ENCODE measurements around the gene SNAP25.

SNAP25 gene

GRCh38 chr20:10350188-10350842, 131.7 kb downstream of the SNAP25 start:
- no peak overlapping the region for H3K27ac ChIP-seq (ENCODE audit: low read length)
- H3K9me3 ChIP-seq (ENCODE audit: insufficient read depth, low read depth, low read length), result no peaks in the 10 kb centered on the region
- H3K9ac ChIP-seq (ENCODE audit: low read depth, low read length), result no peak overlapping the region
- H3K4me1 ChIP-seq (ENCODE audit: insufficient read depth, low read length), result peaks cover 27% of the 10 kb centered on the region
- H3K36me3 ChIP-seq (ENCODE audit: insufficient read depth, low read depth, low read length), result no peaks in the 10 kb centered on the region
- H3K27me3 ChIP-seq (ENCODE audit: insufficient read depth, low read length), result no peaks in the 10 kb centered on the region
- no peak overlapping the region for H3K4me3 ChIP-seq (ENCODE audit: low read length)

- Histone ChIP-seq H3K4me1 (ENCODE audit: insufficient read depth, low read length) (peaks cover 27% of the 10 kb centered on the region), H3K27me3 (ENCODE audit: insufficient read depth, low read length) (no peaks in the 10 kb centered on the region), H3K36me3 (ENCODE audit: insufficient read depth, low read depth, low read length) (no peaks in the 10 kb centered on the region), H3K9ac (ENCODE audit: low read depth, low read length) (peak overlapping the region; percentile 14; the same call in 1 of the 2 replicates), H3K4me3 (ENCODE audit: low read length) (peak overlapping the region; percentile 23; the same call in 1 of the 2 replicates), H3K27ac (ENCODE audit: low read length) (no peak overlapping the region), H3K9me3 (ENCODE audit: insufficient read depth, low read depth, low read length) (no peaks in the 10 kb centered on the region)
Observed at GRCh38 chr20:10352934-10353824, 134.5 kb downstream of the SNAP25 start.

GRCh38 chr20:10356628-10357027, 138.0 kb downstream of the SNAP25 start:
- Histone ChIP-seq H3K9ac (ENCODE audit: low read depth, low read length) (no peak overlapping the region), H3K36me3 (ENCODE audit: insufficient read depth, low read depth, low read length) (no peaks in the 10 kb centered on the region), H3K9me3 (ENCODE audit: insufficient read depth, low read depth, low read length) (no peaks in the 10 kb centered on the region), H3K4me1 (ENCODE audit: insufficient read depth, low read length) (peaks cover 19% of the 10 kb centered on the region; the same call in 1 of the 2 replicates), H3K27me3 (ENCODE audit: insufficient read depth, low read length) (no peaks in the 10 kb centered on the region), H3K4me3 (ENCODE audit: low read length) (no peak overlapping the region), H3K27ac (ENCODE audit: low read length) (no peak overlapping the region)
